Stimulated activated CD8-positive, alpha-beta memory T cell treated with anti-CD3 and anti-CD28 coated beads, Interleukin-15, amount 100 ng/mL, for 4 hours (primary cell): ENCODE results near the gene SMIM35.

ENCODE experiments used
- DNase-seq, 2 donors: peaks; one replicate each; pipeline ENCODE4 v3.0.0-alpha.2; 2020; ENCODE audit warnings: low read depth in 2 of 2

Gene SMIM35

GRCh38 chr11:118003456-118003855, 83.3 kb downstream of the SMIM35 start:
- no peak for DNase-seq

GRCh38 chr11:118002541-118003423, 84.0 kb downstream of the SMIM35 start:
- DNase-seq, result peak in 1 of 2 donors; percentile 56

GRCh38 chr11:118002010-118002540, 84.7 kb downstream of the SMIM35 start:
- DNase-seq, result peak in 1 of 2 donors; percentile 53

GRCh38 chr11:118001494-118001971, 85.2 kb downstream of the SMIM35 start:
- DNase-seq, result no peak

GRCh38 chr11:118000850-118001228, 85.9 kb downstream of the SMIM35 start:
- DNase-seq, result no peak

GRCh38 chr11:118000067-118000849, 86.5 kb downstream of the SMIM35 start:
- DNase-seq, result no peak

- DNase-seq, result no peak
These were observed 87.3 kb downstream of the SMIM35 start for GRCh38 chr11:117999354-117999993.

- no peak for DNase-seq
These were observed 88.0 kb downstream of the SMIM35 start for GRCh38 chr11:117998664-117999353.

- DNase-seq, result no peak
These were observed 88.8 kb downstream of the SMIM35 start for GRCh38 chr11:117997823-117998579.

GRCh38 chr11:117997406-117997805, 89.4 kb downstream of the SMIM35 start:
- DNase-seq, result no peak

- no peak for DNase-seq
These were observed 90.7 kb downstream of the SMIM35 start for GRCh38 chr11:117996058-117996457.

GRCh38 chr11:117995472-117995871, 91.3 kb downstream of the SMIM35 start:
- no peak for DNase-seq

- DNase-seq, result no peak
These were observed 92.6 kb downstream of the SMIM35 start for GRCh38 chr11:117993988-117994745.

GRCh38 chr11:117992620-117993019, 94.1 kb downstream of the SMIM35 start:
- DNase-seq, result no peak

GRCh38 chr11:117992136-117992535, 94.6 kb downstream of the SMIM35 start:
- DNase-seq, result no peak

- no peak for DNase-seq
These were observed 97.2 kb downstream of the SMIM35 start for GRCh38 chr11:117989351-117990102.

GRCh38 chr11:117986981-117987574, 99.7 kb downstream of the SMIM35 start:
- peak in 1 of 2 donors; percentile 57 for DNase-seq
